Stimulated activated CD8-positive, alpha-beta memory T cell treated with anti-CD3 and anti-CD28 coated beads, Interleukin-2, amount 100 ng/mL, for 48 hours (primary cell): ENCODE data around the gene MINPP1.
"Not testable (repeated sequence)": the region's sequence is repeated elsewhere in the genome, so short reads cannot be mapped to it uniquely, and the experiment has no call there.

Experiments
- DNase-seq, 2 donors: peaks; one replicate each; pipeline ENCODE4 v3.0.0-alpha.2; 2020; ENCODE audit warnings: low read depth in 2 of 2

Gene MINPP1

GRCh38 chr10:87575851-87576250 lies 71.2 kb downstream of the MINPP1 start:
- no peak for DNase-seq

DNA sequence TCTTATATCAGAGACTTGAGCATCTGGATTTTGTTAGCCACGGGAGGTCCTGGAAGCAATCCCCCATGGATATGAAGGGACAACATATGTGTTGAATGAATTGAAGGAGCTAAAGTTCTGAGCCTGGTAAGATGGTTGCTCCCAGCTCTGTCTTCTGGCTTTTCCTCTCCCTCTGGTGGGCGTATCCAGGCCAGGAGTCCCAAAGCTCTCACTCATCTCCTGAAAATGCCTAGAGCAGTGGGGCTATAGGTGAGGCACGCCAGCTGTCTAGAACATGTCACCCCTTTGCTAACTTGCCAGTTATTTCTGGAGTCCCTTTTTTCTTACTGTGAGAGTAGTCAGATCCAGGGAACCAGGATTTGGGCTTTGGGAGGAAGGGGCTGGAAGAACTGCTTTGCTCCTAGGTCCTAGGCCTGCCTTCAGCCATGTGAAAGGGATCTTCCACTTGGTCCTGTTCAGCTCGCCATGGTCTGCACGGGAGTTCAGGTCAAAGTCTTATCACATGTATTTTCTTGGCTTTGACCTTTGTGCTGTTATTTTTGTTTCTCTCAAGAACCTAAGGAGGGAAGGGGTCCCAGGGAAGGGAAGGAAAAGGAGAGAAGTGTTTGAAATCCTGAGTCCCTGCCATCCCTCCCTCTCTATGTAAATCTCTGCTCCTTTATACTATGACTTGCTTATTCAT lies 73.6 kb downstream of the MINPP1 start:
- no peak for DNase-seq

DNA sequence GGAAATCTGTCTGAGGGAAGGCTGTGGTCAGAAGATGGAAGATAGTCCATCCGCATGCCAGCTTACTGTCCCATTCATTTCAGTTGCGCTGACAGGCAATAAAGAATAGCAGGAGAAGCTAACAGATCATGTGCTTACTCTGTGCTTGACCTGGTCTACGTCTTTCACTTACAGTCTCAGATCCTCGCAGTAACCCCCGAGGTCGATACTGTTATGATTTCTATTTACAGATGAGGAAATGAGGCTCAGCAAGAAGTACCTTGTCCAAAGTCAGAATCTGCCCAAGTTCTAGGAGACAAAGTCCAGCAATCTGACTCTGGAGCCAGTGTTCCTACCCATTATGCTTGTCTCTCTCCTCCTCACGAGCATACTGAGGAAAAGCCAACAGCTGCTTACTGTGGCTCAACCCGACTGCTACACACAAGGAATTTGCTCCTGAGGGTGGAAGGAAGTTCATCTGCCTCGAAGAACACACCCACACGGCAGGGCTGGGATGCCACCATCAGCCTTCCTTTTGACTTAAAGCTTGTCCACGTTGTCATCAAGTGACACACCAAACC lies 74.2 kb downstream of the MINPP1 start:
- DNase-seq: no peak

DNA sequence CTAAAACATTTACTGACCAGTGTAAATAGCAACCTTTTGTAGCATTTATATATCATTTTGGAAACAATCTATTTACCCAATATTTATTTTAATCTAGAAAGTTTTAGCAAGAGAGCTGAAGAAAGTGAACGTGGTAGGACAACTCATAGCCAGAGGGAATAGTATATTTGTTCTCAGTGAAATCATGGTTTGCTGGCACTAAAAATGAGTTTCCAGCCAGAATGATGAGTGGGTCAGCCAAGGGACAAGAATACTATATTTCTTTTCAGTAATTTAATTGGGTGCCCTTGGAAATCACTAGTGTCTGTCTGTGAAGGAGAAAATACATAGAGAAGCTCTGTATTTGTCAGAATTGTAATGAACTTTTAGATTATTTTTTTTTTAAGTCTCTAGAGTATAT lies 74.9 kb downstream of the MINPP1 start:
- DNase-seq: no peak

DNA sequence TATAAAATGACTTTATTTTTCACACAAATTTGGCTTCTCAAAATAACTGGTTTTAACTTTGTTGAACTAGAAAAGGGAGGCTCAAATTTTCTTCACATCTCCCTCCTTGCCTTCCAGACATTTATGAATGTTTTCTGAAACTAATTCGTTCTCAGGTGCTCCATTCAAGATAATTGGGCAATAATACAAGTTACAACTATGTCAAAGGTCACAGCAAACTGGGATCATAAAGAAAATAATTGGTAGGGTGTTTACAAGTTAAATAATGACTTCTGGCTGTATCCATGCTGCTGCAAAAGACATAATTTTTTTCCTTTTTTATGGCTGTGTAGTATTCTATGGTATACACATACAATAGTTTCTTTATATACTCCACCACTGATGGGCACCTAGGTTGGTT lies 75.3 kb downstream of the MINPP1 start:
- DNase-seq: no peak

DNA sequence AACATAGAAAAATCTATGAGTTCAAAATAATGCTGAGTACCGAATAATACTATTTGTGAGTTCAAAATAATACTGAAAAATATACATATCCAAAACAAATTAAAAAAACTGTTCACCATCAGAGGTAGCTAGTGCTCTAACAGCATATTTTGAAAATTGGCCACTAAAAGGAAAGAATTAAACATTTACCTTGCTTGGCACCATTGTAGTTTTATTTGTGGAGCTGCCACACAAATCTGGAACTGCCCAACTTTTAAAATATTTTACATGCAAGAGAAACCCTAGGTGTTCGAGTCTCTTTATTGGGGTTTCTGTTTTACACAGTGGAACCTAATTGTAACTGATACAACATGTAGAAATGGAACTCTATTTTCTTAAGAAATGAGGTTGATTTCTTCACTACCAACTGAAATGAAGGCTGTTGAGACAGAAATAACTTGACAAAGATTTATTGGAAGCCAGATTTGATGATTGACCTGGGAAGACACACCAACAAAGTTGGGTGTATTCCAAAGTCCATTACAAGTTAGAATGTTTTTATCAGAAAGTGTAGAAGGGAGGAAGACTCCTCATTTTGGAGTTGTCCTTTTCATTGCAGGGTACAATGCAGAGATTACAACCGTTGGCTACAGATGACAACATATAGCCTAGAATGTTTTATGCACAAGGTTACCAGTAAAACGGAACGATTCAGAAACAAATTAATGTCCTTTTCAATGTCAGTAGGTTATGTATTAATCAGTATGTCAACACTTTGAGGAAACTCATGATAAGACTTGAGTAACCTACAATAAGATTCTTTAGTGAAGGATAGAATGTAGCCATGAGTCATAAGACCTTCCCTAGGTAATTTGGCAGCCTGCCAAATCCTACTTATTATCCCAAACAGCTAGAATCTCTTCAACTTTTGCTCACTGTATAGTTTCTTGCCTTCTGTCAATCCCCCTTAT lies 81.1 kb downstream of the MINPP1 start:
- DNase-seq: no peak

DNA sequence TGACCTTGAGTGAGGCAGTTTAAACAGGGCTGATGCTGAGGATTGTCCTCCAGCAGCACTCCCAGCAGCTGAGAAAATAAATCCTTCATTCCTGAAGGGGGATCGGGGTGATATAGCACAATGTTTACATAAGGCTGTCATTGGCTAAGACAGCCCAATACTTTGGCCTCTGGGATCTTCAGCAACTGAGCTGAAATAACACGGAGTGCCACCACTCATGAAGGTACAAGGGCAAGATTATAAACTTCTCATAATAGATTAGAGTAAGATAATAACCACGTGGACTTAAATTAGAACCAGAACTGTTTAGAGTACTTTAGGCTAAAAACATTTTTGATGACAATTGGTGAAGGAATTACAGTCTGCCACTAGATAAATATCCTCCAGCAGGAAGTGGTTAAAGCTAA lies 85.0 kb downstream of the MINPP1 start:
- DNase-seq: no peak

GRCh38 chr10:87590705-87591588 lies 86.3 kb downstream of the MINPP1 start:
- no peak for DNase-seq

DNA sequence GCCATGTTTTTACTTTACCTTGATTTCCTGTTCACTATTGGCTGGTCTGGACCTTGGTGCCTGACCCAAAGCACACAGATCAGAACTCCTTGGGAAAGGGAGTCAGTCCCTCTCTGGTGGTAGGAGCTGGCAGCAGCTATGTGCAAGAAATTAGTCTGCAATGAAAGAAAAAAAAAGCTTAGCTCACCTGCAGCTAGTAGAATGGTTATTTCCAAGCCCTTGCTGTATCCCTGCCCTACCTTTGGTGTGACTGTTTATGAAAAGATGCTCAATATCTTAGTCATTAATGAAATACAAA lies 86.8 kb downstream of the MINPP1 start:
- DNase-seq: no peak

DNA sequence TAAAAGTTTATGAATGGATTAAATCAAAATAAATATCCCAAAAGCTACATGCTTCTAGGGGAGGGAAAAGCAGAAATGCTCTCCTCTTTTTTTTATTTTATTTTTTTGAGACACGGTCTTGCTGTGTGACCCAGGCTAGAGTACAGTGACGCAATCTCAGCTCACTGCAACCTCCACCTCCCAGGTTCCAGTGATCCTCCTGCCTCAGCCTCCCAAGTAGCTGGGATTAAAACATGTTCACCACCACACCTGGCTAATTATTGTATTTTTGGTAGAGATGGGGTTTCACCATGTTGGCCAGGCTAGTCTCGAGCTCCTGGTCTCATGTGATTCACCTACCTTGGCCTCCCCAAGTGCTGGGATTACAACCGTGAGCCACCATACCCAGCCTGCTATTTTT lies 88.2 kb downstream of the MINPP1 start:
- DNase-seq: not testable (repeated sequence)

- DNase-seq: no peak
These were observed 89.0 kb downstream of the MINPP1 start for GRCh38 chr10:87593702-87594101.

DNA sequence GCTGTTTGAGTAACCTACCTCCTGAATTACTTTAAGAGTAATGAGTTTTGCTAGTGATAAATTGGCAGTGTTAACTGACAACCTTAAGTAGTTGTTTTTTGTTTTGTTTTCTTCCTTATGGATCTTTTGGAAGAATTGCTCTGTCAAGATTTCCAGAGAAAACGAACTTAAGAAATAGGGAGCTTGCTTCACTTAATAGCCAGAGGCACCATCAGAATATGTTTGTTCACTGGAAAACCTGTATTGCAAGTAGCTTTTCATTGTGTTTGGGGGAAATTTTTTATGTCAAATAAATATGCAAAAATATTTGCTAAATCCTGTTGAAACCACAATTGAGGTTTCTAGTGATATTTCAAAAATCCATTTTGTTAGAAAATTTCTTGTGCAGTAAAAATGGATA lies 89.5 kb downstream of the MINPP1 start:
- no peak for DNase-seq

- DNase-seq: no peak
These were observed 90.2 kb downstream of the MINPP1 start for GRCh38 chr10:87594864-87595263.

GRCh38 chr10:87596351-87596750 lies 91.7 kb downstream of the MINPP1 start:
- DNase-seq: no peak

- DNase-seq: no peak
These were observed 94.0 kb downstream of the MINPP1 start for GRCh38 chr10:87598700-87599099.

- DNase-seq: no peak
These were observed 95.9 kb downstream of the MINPP1 start for GRCh38 chr10:87600581-87600980.
